HG03378 (cell line): Measurements from ENCODE around the gene NXPH3.
"Not testable (repeated sequence)": the region's sequence is repeated elsewhere in the genome, so short reads cannot be mapped to it uniquely, and the experiment has no call there.

Experiments used
- ATAC-seq: cut with Tn5 transposase; IDR thresholded peaks from one replicate; pipeline ENCODE4 v1.9.1; 2021; ENCODE audit warnings: mild to moderate bottlenecking, moderate library complexity; ENCODE audit not compliant: unreplicated experiment

Gene NXPH3

GRCh38 chr17:49575679-49576087 lies at the start of gene NXPH3:
Gene NXPH3, plus strand, starts transcription at chr17:49575871. Its CDS starts 349 bp downstream, at chr17:49576220.
- ATAC-seq, result no peak

- no peak for ATAC-seq
Observed at GRCh38 chr17:49527927-49528651, 47.6 kb upstream of the NXPH3 start.

GRCh38 chr17:49528966-49529365 lies 46.7 kb upstream of the NXPH3 start:
- no peak for ATAC-seq

GRCh38 chr17:49530118-49530517 lies 45.6 kb upstream of the NXPH3 start:
- no peak for ATAC-seq

GRCh38 chr17:49543860-49544259 lies 31.8 kb upstream of the NXPH3 start:
- ATAC-seq, result no peak

- ATAC-seq, result no peak
Observed at GRCh38 chr17:49545007-49545660, 30.5 kb upstream of the NXPH3 start.

- no peak for ATAC-seq
Observed at GRCh38 chr17:49545806-49546545, 29.7 kb upstream of the NXPH3 start.

GRCh38 chr17:49546546-49547535 lies 28.8 kb upstream of the NXPH3 start:
- no peak for ATAC-seq

- no peak for ATAC-seq
Observed at GRCh38 chr17:49547566-49547965, 28.1 kb upstream of the NXPH3 start.

- ATAC-seq, result no peak
Observed at GRCh38 chr17:49548051-49548505, 27.6 kb upstream of the NXPH3 start.

- no peak for ATAC-seq
Observed at GRCh38 chr17:49548506-49549310, 27.0 kb upstream of the NXPH3 start.

- no peak for ATAC-seq
Observed at GRCh38 chr17:49549311-49549605, 26.4 kb upstream of the NXPH3 start.

GRCh38 chr17:49549691-49550678 lies 25.7 kb upstream of the NXPH3 start:
- ATAC-seq, result no peak

- ATAC-seq, result not testable (repeated sequence)
Observed at GRCh38 chr17:49550764-49551163, 24.9 kb upstream of the NXPH3 start.

GRCh38 chr17:49551221-49552069 lies 24.2 kb upstream of the NXPH3 start:
- ATAC-seq, result no peak

GRCh38 chr17:49552070-49552751 lies 23.5 kb upstream of the NXPH3 start:
- ATAC-seq, result no peak

- no peak for ATAC-seq
Observed at GRCh38 chr17:49553676-49554335, 21.9 kb upstream of the NXPH3 start.
